Mammary epithelial cell (primary cell): Measurements from ENCODE around the gene MEF2C.

Experiments used
- CTCF ChIP-seq, 2 donors: IDR thresholded peaks in 1 of 2; conservative IDR thresholded peaks in 1 of 2; 2 replicates each; pipeline ENCODE4 v1.5.1; 2011 to 2012; ENCODE audit warnings: inconsistent platforms in 2 of 2, low read length in 2 of 2, mild to moderate bottlenecking in 2 of 2, control low read depth in 1 of 2, low read depth in 1 of 2; ENCODE audit not compliant: insufficient read depth in 1 of 2; ENCODE audit errors: extremely low read depth in 1 of 2
- EZH2 ChIP-seq: IDR thresholded peaks from 2 replicates; pipeline ENCODE4 v1.6.1; 2012; ENCODE audit warnings: low read length, inconsistent platforms, borderline replicate concordance

- TF ChIP-seq CTCF (conservative IDR thresholded peaks at IDR 0.05 in 1 of 2, IDR thresholded peaks at IDR 0.05 in 1 of 2; ENCODE audit: extremely low read depth in 1 of 2, insufficient read depth in 1 of 2, low read depth in 1 of 2, low read length in 2 of 2) (no peak), EZH2 (no peak)
These were observed 62.4 kb downstream of the MEF2C start for GRCh38 chr5:88820581-88820980.
